HG02840 (cell line): ENCODE measurements around the gene FLNB.

Experiments used
- ATAC-seq: cut with Tn5 transposase; IDR thresholded peaks from one replicate; pipeline ENCODE4 v1.9.1; 2021; ENCODE audit warnings: mild to moderate bottlenecking, moderate library complexity, moderate number of reproducible peaks; ENCODE audit not compliant: unreplicated experiment, low FRiP score

Gene FLNB

GRCh38 chr3:58218904-58219303 is 210.7 kb downstream of the FLNB start:
- ATAC-seq = no peak
